Liver (tissue), 9 donors: Measurements from ENCODE around the gene C1D. TPM values are rescaled to one million over a fixed set of nuclear protein-coding genes. Genes with fewer than 3 reads are reported as not detected.
"Not testable (repeated sequence)": the region's sequence is repeated elsewhere in the genome, so short reads cannot be mapped to it uniquely, and the experiment has no call there.

Experiments used
- DNase-seq: peaks from one replicate; pipeline ENCODE4 v3.0.0-alpha.2; 2017; ENCODE audit warnings: low spot score
- H3K27ac ChIP-seq, 2 donors: one replicate each; pipeline ENCODE4 v1.7.0; 2013; ENCODE audit warnings: inconsistent platforms in 2 of 2, low read length in 2 of 2, control low read depth in 1 of 2, low read depth in 1 of 2, mild to moderate bottlenecking in 1 of 2
- H3K27me3 ChIP-seq, 4 donors: one replicate each; pipeline versions ENCODE4 v1.6.1 to v1.7.0; 2013; ENCODE audit warnings: low read length in 3 of 4, inconsistent platforms in 1 of 4, mild to moderate bottlenecking in 1 of 4, moderate library complexity in 1 of 4; ENCODE audit not compliant: control insufficient read depth in 4 of 4, insufficient read depth in 4 of 4
- H3K36me3 ChIP-seq, 4 donors: one replicate each; pipeline versions ENCODE4 v1.6.1 to v1.7.0; 2013; ENCODE audit warnings: low read length in 3 of 4, mild to moderate bottlenecking in 3 of 4, low read depth in 1 of 4, moderate library complexity in 1 of 4; ENCODE audit not compliant: control insufficient read depth in 4 of 4, insufficient read depth in 3 of 4
- H3K4me1 ChIP-seq, 4 donors: one replicate each; pipeline versions ENCODE4 v1.6.1 to v1.7.0; 2013; ENCODE audit warnings: low read length in 3 of 4, mild to moderate bottlenecking in 3 of 4, moderate library complexity in 1 of 4; ENCODE audit not compliant: control insufficient read depth in 4 of 4, insufficient read depth in 4 of 4
- H3K4me3 ChIP-seq, 3 donors: one replicate each; pipeline versions ENCODE4 v1.6.1 to v1.7.0; 2013; ENCODE audit warnings: low read length in 3 of 3, control low read depth in 1 of 3, low read depth in 1 of 3, mild to moderate bottlenecking in 1 of 3
- H3K9ac ChIP-seq, 2 donors: one replicate each; pipeline ENCODE4 v1.7.0; 2013; ENCODE audit warnings: low read length in 2 of 2, mild to moderate bottlenecking in 2 of 2, moderate library complexity in 2 of 2, control low read depth in 1 of 2, low read depth in 1 of 2
- H3K9me3 ChIP-seq, 4 donors: one replicate each; pipeline versions ENCODE4 v1.6.1 to v1.7.0; 2013; ENCODE audit warnings: low read length in 3 of 4; ENCODE audit not compliant: control insufficient read depth in 4 of 4
- ATF3 ChIP-seq: IDR thresholded peaks from 2 replicates; pipeline ENCODE4 v1.6.1; 2016; ENCODE audit warnings: antibody characterized with exemption
- CTCF ChIP-seq: fragments of 150-350 bp; IDR thresholded peaks from 2 replicates; pipeline ENCODE4 v1.5.1; 2017; ENCODE audit warnings: improper control_type of control experiment, low read depth, low read length; ENCODE audit not compliant: missing input control
- FOXA2 ChIP-seq: IDR thresholded peaks from 2 replicates; pipeline ENCODE4 v1.6.1; 2016; ENCODE audit warnings: antibody characterized with exemption
- GABPA ChIP-seq, 2 donors: IDR thresholded peaks in 1 of 2; conservative IDR thresholded peaks in 1 of 2; 2 replicates each; pipeline ENCODE4 v1.6.1; 2016; ENCODE audit warnings: antibody characterized with exemption in 2 of 2, mild to moderate bottlenecking in 1 of 2, moderate library complexity in 1 of 2
- HNF4A ChIP-seq, 2 donors: conservative IDR thresholded peaks; 2 replicates each; pipeline ENCODE4 v1.6.1; 2016; ENCODE audit warnings: antibody characterized with exemption in 2 of 2, mild to moderate bottlenecking in 2 of 2
- RAD21 ChIP-seq, 2 donors: IDR thresholded peaks; 2 replicates each; pipeline ENCODE4 v1.6.1; 2016; ENCODE audit warnings: antibody characterized with exemption in 2 of 2, mild to moderate bottlenecking in 2 of 2
- REST ChIP-seq: IDR thresholded peaks from 2 replicates; pipeline ENCODE4 v1.6.1; 2016; ENCODE audit warnings: antibody characterized with exemption, mild to moderate bottlenecking
- RXRA ChIP-seq, 2 donors: IDR thresholded peaks; 2 replicates each; pipeline ENCODE4 v1.6.1; 2017 to 2018; ENCODE audit warnings: antibody characterized with exemption in 2 of 2, mild to moderate bottlenecking in 1 of 2
- ZBTB33 ChIP-seq: IDR thresholded peaks from 2 replicates; pipeline ENCODE4 v1.6.1; 2016; ENCODE audit warnings: antibody characterized with exemption
- WGBS: extraction: QIAGEN DNeasy Blood & Tissue Kit; methylation state at CpG from one replicate; pipeline ENCODE4 v1.1.7; 2013; 5-methylcytosine and 5-hydroxymethylcytosine counted together
- polyA plus RNA-seq, 2 donors: library from polyadenylated mRNA; stranded (reverse) in 1 of 2; unstranded in 1 of 2; fragments of 200-250 nt in 1 of 2; fragments of >200 nt in 1 of 2; fragmentation: Nextera tagmentation in 1 of 2; extraction: Ambion mirVana in 1 of 2; gene quantifications; one replicate each; pipeline versions ENCODE4 v1.2.1 to v1.2.3, GENCODE V29; 2013 to 2015
- total RNA-seq, 2 donors: library from RNA; depleted of rRNA; stranded (reverse); fragments of >200 nt; gene quantifications; one replicate each; pipeline ENCODE4 v1.2.3, GENCODE V29; 2014
- donor health status: healthy.
- donor health status: healthy.
- donor health status: healthy.
- donor health status: healthy.
- donor health status: healthy.

The C1D gene
- total and polyA plus RNA-seq, 4 donors, result 15.6 to 31.0 (median 18.9) TPM

- not testable (repeated sequence) for H3K9me3 ChIP-seq, H3K9ac ChIP-seq, H3K27me3 ChIP-seq, H3K27ac ChIP-seq, H3K36me3 ChIP-seq, H3K4me3 ChIP-seq
- peaks cover 0 to 21% (median 16%) of the 10 kb centered on the region in 4 donors for H3K4me1 ChIP-seq
- peak; percentile 45 for DNase-seq
- WGBS, result 65% methylated on average over 19 of the region's 19 CpGs
Measured at GRCh38 chr2:68063797-68064646, 1.2 kb upstream of the C1D start.

GRCh38 chr2:68060652-68061051 is 2.2 kb downstream of the C1D start:
- no peaks in the 10 kb centered on the region for H3K36me3 ChIP-seq
- H3K9me3 ChIP-seq, result no peaks in the 10 kb centered on the region
- TF ChIP-seq ZBTB33 (no peak), REST (no peak), RXRA (IDR thresholded peaks at IDR 0.05) (no peak), GABPA (IDR thresholded peaks at IDR 0.05 in 1 of 2, conservative IDR thresholded peaks at IDR 0.05 in 1 of 2) (no peak)
- no peaks in the 10 kb centered on the region for H3K27me3 ChIP-seq
- 81% methylated on average over 5 of the region's 5 CpGs for WGBS
- no peak for DNase-seq
- H3K4me1 ChIP-seq, result peaks cover 0 to 21% (median 16%) of the 10 kb centered on the region in 4 donors
- no peak overlapping the region for H3K9ac ChIP-seq
- H3K27ac ChIP-seq, result no peak overlapping the region
- H3K4me3 ChIP-seq, result no peak overlapping the region

- Histone ChIP-seq H3K9me3 (no peaks in the 10 kb centered on the region), H3K4me3 (no peak overlapping the region), H3K27me3 (no peaks in the 10 kb centered on the region), H3K27ac (no peak overlapping the region), H3K36me3 (no peaks in the 10 kb centered on the region), H3K9ac (no peak overlapping the region), H3K4me1 (peaks cover 0 to 21% (median 16%) of the 10 kb centered on the region in 4 donors)
- DNase-seq, result no peak
- 89% methylated on average over 12 of the region's 12 CpGs for WGBS
- TF ChIP-seq RAD21 (IDR thresholded peaks at IDR 0.05) (no peak), ATF3 (no peak), ZBTB33 (no peak), FOXA2 (no peak), CTCF (no peak), REST (no peak), HNF4A (conservative IDR thresholded peaks at IDR 0.05) (no peak), RXRA (IDR thresholded peaks at IDR 0.05) (no peak)
Measured at GRCh38 chr2:68059784-68060525, 2.8 kb downstream of the C1D start.
